T-cell (primary cell): ENCODE measurements around the gene IMPA2. TPM values are rescaled to one million over a fixed set of nuclear protein-coding genes. Genes with fewer than 3 reads are reported as not detected.

ENCODE experiments used
- ATAC-seq, 4 experiments: fragments of 200-7000 bp in 3 of 4; fragments of 150-1000 bp in 1 of 4; cut with Tn5 transposase; replicated peaks in 1 of 4; 1 replicate in 3 of 4; 2 replicates in 1 of 4; pipeline ENCODE4 v1.10.0; 2021; ENCODE audit warnings: moderate library complexity in 3 of 4, mild to moderate bottlenecking in 2 of 4, moderate number of reproducible peaks in 1 of 4
- CTCF ChIA-PET, 2 donors: fragments of 300-600 bp; sonication (Branson Sonifier 250); formaldehyde crosslinking; loops; one replicate each; lab custom pipeline; 2022; ENCODE audit warnings: antibody characterized with exemption in 2 of 2; lab: Charles Lee
- POLR2A ChIA-PET, 2 donors: fragments of 300-600 bp; sonication (Branson Sonifier 250); formaldehyde crosslinking; loops; one replicate each; lab custom pipeline; 2022; ENCODE audit warnings: antibody characterized with exemption in 2 of 2; lab: Charles Lee
- DNase-seq, 35 experiments: peaks; one replicate each; pipeline versions ENCODE4 v3.0.0 to v3.0.0-alpha.2; 2013 to 2023
- H3K27ac ChIP-seq: one replicate; pipeline ENCODE4 v1.5.1; 2013; ENCODE audit warnings: low read length
- H3K27me3 ChIP-seq, 2 experiments: replicated peaks in 1 of 2; 1 replicate in 1 of 2; 2 replicates in 1 of 2; pipeline versions ENCODE4 v1.6.1 to v1.7.0; 2013; ENCODE audit warnings: low read length in 1 of 2, mixed read lengths in 1 of 2; ENCODE audit not compliant: control insufficient read depth in 2 of 2, insufficient read depth in 2 of 2; ENCODE audit errors: extremely low read depth in 1 of 2
- H3K36me3 ChIP-seq, 2 donors: 1 replicate in 1 of 2; 2 replicates in 1 of 2; pipeline versions ENCODE4 v1.6.1 to v1.7.0; 2013; ENCODE audit warnings: low read length in 1 of 2; ENCODE audit not compliant: control insufficient read depth in 2 of 2, insufficient read depth in 1 of 2; ENCODE audit errors: extremely low read depth in 1 of 2
- H3K4me1 ChIP-seq, 2 experiments: 1 replicate in 1 of 2; 2 replicates in 1 of 2; pipeline versions ENCODE4 v1.6.1 to v1.7.0; 2013; ENCODE audit warnings: low read length in 2 of 2, mixed read lengths in 1 of 2; ENCODE audit not compliant: insufficient read depth in 2 of 2, control insufficient read depth in 1 of 2; ENCODE audit errors: extremely low read depth in 1 of 2
- H3K4me3 ChIP-seq, 2 donors: 1 replicate in 1 of 2; 2 replicates in 1 of 2; pipeline versions ENCODE4 v1.5.1 to v1.7.0; 2013; ENCODE audit warnings: mild to moderate bottlenecking in 2 of 2, low read length in 1 of 2, moderate library complexity in 1 of 2; ENCODE audit not compliant: control insufficient read depth in 1 of 2; ENCODE audit errors: extremely low read depth in 1 of 2
- H3K9me3 ChIP-seq: 2 replicates; pipeline ENCODE4 v1.7.0; 2013
- H3K27ac Mint-ChIP-seq, 2 donors: one replicate each; pipeline ENCODE4 v1.8.0; 2020 to 2021; ENCODE audit warnings: mild to moderate bottlenecking in 2 of 2, mixed read lengths in 2 of 2
- H3K27me3 Mint-ChIP-seq, 2 donors: one replicate each; pipeline ENCODE4 v1.8.0; 2021 to 2022; ENCODE audit warnings: mixed read lengths in 2 of 2
- H3K36me3 Mint-ChIP-seq: one replicate; pipeline ENCODE4 v1.8.0; 2021; ENCODE audit warnings: mixed read lengths
- H3K4me1 Mint-ChIP-seq, 3 donors: one replicate each; pipeline ENCODE4 v1.8.0; 2020 to 2022; ENCODE audit warnings: mixed read lengths in 3 of 3, mild to moderate bottlenecking in 1 of 3
- H3K4me3 Mint-ChIP-seq, 3 donors: one replicate each; pipeline ENCODE4 v1.8.0; 2020 to 2022; ENCODE audit warnings: mild to moderate bottlenecking in 3 of 3, mixed read lengths in 3 of 3, moderate library complexity in 3 of 3
- H3K9me3 Mint-ChIP-seq, 3 donors: one replicate each; pipeline ENCODE4 v1.8.0; 2020 to 2022; ENCODE audit warnings: mixed read lengths in 3 of 3
- WGBS: methylation state at CpG from one replicate; pipeline ENCODE4 v1.1.5; 2013; ENCODE audit warnings: missing lambda C conversion rate; ENCODE audit not compliant: insufficient coverage; 5-methylcytosine and 5-hydroxymethylcytosine counted together
- total RNA-seq, 35 experiments: library from RNA in 6 of 35; stranded (reverse) in 6 of 35; fragments of 120-200 nt in 1 of 35; gene quantifications; one replicate each; pipeline versions ENCODE4 v1.2.1 to v1.2.4 and lab custom pipeline; 2013 to 2026

The IMPA2 gene
- total RNA-seq, 5 donors from 2014 or later (not counting 1 experiment from before 2014, with no cell fraction given) = 3.1 to 12.2 (median 5.0) TPM

- ChIA-PET POLR2A (no interaction called here), CTCF (interaction anchor here in 1 of 2 donors (0.7 kb wide), 1 partner anchor 12 kb away, joined by 13 read pairs; no protein-coding TSS in a partner anchor)
- H3K27ac Mint-ChIP-seq = no peak overlapping the region
- no peak overlapping the region for H3K4me3 ChIP-seq
- ATAC-seq = no peak
- no peak for DNase-seq
- H3K36me3 Mint-ChIP-seq = peaks cover 4% of the 10 kb centered on the region
- no peaks in the 10 kb centered on the region for H3K27me3 ChIP-seq
- WGBS = 96% methylated on average over 3 of the region's 5 CpGs
- H3K4me1 ChIP-seq = no peaks in the 10 kb centered on the region
- H3K36me3 ChIP-seq = no peaks in the 10 kb centered on the region
- H3K27ac ChIP-seq = no peak overlapping the region
- H3K4me3 Mint-ChIP-seq = no peak overlapping the region
- no peaks in the 10 kb centered on the region for H3K9me3 ChIP-seq
- H3K27me3 Mint-ChIP-seq = no peaks in the 10 kb centered on the region
- H3K4me1 Mint-ChIP-seq = no peaks in the 10 kb centered on the region
- no peaks in the 10 kb centered on the region for H3K9me3 Mint-ChIP-seq
Observed at GRCh38 chr18:12026562-12026961, 45.3 kb downstream of the IMPA2 start.

GRCh38 chr18:12027046-12027445, 45.7 kb downstream of the IMPA2 start:
- peaks cover 4% of the 10 kb centered on the region for H3K36me3 Mint-ChIP-seq
- Histone ChIP-seq H3K9me3 (no peaks in the 10 kb centered on the region), H3K36me3 (no peaks in the 10 kb centered on the region), H3K4me3 (no peak overlapping the region), H3K4me1 (no peaks in the 10 kb centered on the region), H3K27me3 (no peaks in the 10 kb centered on the region), H3K27ac (no peak overlapping the region)
- CTCF ChIA-PET = interaction anchor here in 1 of 2 donors (0.6 kb wide), 1 partner anchor 297 kb away, joined by 4 read pairs; no protein-coding TSS in a partner anchor
- H3K4me1 Mint-ChIP-seq = no peaks in the 10 kb centered on the region
- DNase-seq = no peak
- 91% methylated on average over 9 of the region's 9 CpGs for WGBS
- H3K9me3 Mint-ChIP-seq = no peaks in the 10 kb centered on the region
- H3K27me3 Mint-ChIP-seq = no peaks in the 10 kb centered on the region
- H3K4me3 Mint-ChIP-seq = no peak overlapping the region
- no peak overlapping the region for H3K27ac Mint-ChIP-seq
- POLR2A ChIA-PET = no interaction called here
- no peak for ATAC-seq

GRCh38 chr18:12027480-12027879, 46.2 kb downstream of the IMPA2 start:
- WGBS = 94% methylated on average over 2 of the region's 4 CpGs
- POLR2A ChIA-PET = no interaction called here
- DNase-seq = no peak
- no peaks in the 10 kb centered on the region for H3K36me3 ChIP-seq
- no peaks in the 10 kb centered on the region for H3K9me3 ChIP-seq
- Mint-ChIP-seq H3K9me3 (no peaks in the 10 kb centered on the region), H3K27ac (no peak overlapping the region), H3K4me3 (no peak overlapping the region), H3K4me1 (no peaks in the 10 kb centered on the region), H3K36me3 (peaks cover 4% of the 10 kb centered on the region), H3K27me3 (no peaks in the 10 kb centered on the region)
- no peaks in the 10 kb centered on the region for H3K4me1 ChIP-seq
- H3K27me3 ChIP-seq = no peaks in the 10 kb centered on the region
- CTCF ChIA-PET = interaction anchor here in 1 of 2 donors (0.6 kb wide), 1 partner anchor 296 kb away, joined by 4 read pairs; no protein-coding TSS in a partner anchor
- H3K4me3 ChIP-seq = no peak overlapping the region
- H3K27ac ChIP-seq = no peak overlapping the region
- no peak for ATAC-seq

- H3K27ac ChIP-seq = no peak overlapping the region
- ChIA-PET CTCF (no interaction called here), POLR2A (no interaction called here)
- 87% methylated on average over 15 of the region's 15 CpGs for WGBS
- Mint-ChIP-seq H3K4me3 (no peak overlapping the region), H3K27me3 (no peaks in the 10 kb centered on the region), H3K36me3 (peaks cover 4% of the 10 kb centered on the region), H3K9me3 (no peaks in the 10 kb centered on the region), H3K27ac (no peak overlapping the region), H3K4me1 (no peaks in the 10 kb centered on the region)
- no peak overlapping the region for H3K4me3 ChIP-seq
- H3K4me1 ChIP-seq = no peaks in the 10 kb centered on the region
- DNase-seq = no peak
- ATAC-seq = no peak
- no peaks in the 10 kb centered on the region for H3K9me3 ChIP-seq
- no peaks in the 10 kb centered on the region for H3K36me3 ChIP-seq
- no peaks in the 10 kb centered on the region for H3K27me3 ChIP-seq
Observed at GRCh38 chr18:12028040-12028628, 46.8 kb downstream of the IMPA2 start.

GRCh38 chr18:12028674-12029073, 47.4 kb downstream of the IMPA2 start:
- H3K27me3 ChIP-seq = no peaks in the 10 kb centered on the region
- 96% methylated on average over 9 of the region's 11 CpGs for WGBS

GRCh38 chr18:12029786-12030584, 48.7 kb downstream of the IMPA2 start:
- ChIA-PET POLR2A (no interaction called here), CTCF (interaction anchor here (0.6 to 1.2 kb wide), 3 partner anchors 10 to 91 kb away, joined by 3 to 6 read pairs (median 4); no protein-coding TSS in a partner anchor)
- H3K27ac ChIP-seq = no peak overlapping the region
- H3K36me3 Mint-ChIP-seq = peaks cover 4% of the 10 kb centered on the region
- H3K9me3 ChIP-seq = no peaks in the 10 kb centered on the region
- H3K27me3 ChIP-seq = no peaks in the 10 kb centered on the region
- no peak overlapping the region for H3K27ac Mint-ChIP-seq
- no peak overlapping the region for H3K4me3 ChIP-seq
- H3K27me3 Mint-ChIP-seq = no peaks in the 10 kb centered on the region
- WGBS = 94% methylated on average over 17 of the region's 21 CpGs
- ATAC-seq = no peak
- DNase-seq = no peak
- no peaks in the 10 kb centered on the region for H3K9me3 Mint-ChIP-seq
- H3K4me1 ChIP-seq = no peaks in the 10 kb centered on the region
- H3K4me1 Mint-ChIP-seq = no peaks in the 10 kb centered on the region
- H3K36me3 ChIP-seq = no peaks in the 10 kb centered on the region
- no peak overlapping the region for H3K4me3 Mint-ChIP-seq

More at GRCh38 chr18:12028674-12029073, 47.4 kb downstream of the IMPA2 start:
- no peak overlapping the region for H3K27ac ChIP-seq
- H3K36me3 ChIP-seq = no peaks in the 10 kb centered on the region
- no peak overlapping the region for H3K4me3 ChIP-seq
- Mint-ChIP-seq H3K27ac (no peak overlapping the region), H3K4me1 (no peaks in the 10 kb centered on the region), H3K9me3 (no peaks in the 10 kb centered on the region), H3K4me3 (no peak overlapping the region), H3K27me3 (no peaks in the 10 kb centered on the region), H3K36me3 (peaks cover 4% of the 10 kb centered on the region)
- DNase-seq (no peak), ATAC-seq (no peak)
- CTCF ChIA-PET = no interaction called here
- POLR2A ChIA-PET = no interaction called here
- no peaks in the 10 kb centered on the region for H3K9me3 ChIP-seq
- no peaks in the 10 kb centered on the region for H3K4me1 ChIP-seq
